Psoas muscle (tissue), 8 donors: ENCODE measurements around the gene ICAM2. TPM values are rescaled to one million over a fixed set of nuclear protein-coding genes. Genes with fewer than 3 reads are reported as not detected.

Experiments
- ATAC-seq, 4 donors: fragments of 200-7000 bp; cut with Tn5 transposase; one replicate each; pipeline ENCODE4 v1.9.1; 2020; ENCODE audit warnings: moderate library complexity in 3 of 4, mild to moderate bottlenecking in 2 of 4
- DNase-seq, 2 donors: peaks; one replicate each; pipeline ENCODE4 v3.0.0-alpha.2; 2020
- H3K27ac ChIP-seq: fragments of 200-600 bp; one replicate; pipeline ENCODE4 v1.8.0; 2022
- H3K27me3 ChIP-seq, 3 donors: fragments of 200-600 bp in 1 of 3; one replicate each; pipeline versions ENCODE4 v1.6.1 to v1.8.0; 2013 to 2022; ENCODE audit warnings: low read length in 2 of 3, mild to moderate bottlenecking in 2 of 3, moderate library complexity in 1 of 3; ENCODE audit not compliant: insufficient read depth in 3 of 3
- H3K36me3 ChIP-seq, 2 donors: fragments of 200-600 bp in 1 of 2; one replicate each; pipeline versions ENCODE4 v1.6.1 to v1.8.0; 2013 to 2022; ENCODE audit warnings: low read depth in 1 of 2, mild to moderate bottlenecking in 1 of 2, moderate library complexity in 1 of 2; ENCODE audit not compliant: insufficient read depth in 1 of 2
- H3K4me1 ChIP-seq: fragments of 200-600 bp; one replicate; pipeline ENCODE4 v1.8.0; 2022
- H3K4me3 ChIP-seq: fragments of 200-600 bp; one replicate; pipeline ENCODE4 v1.8.0; 2022; ENCODE audit warnings: mild to moderate bottlenecking
- H3K9me3 ChIP-seq: fragments of 200-600 bp; one replicate; pipeline ENCODE4 v1.8.0; 2022
- whole genome bisulfite sequencing, 3 donors: extraction: QIAGEN DNeasy Blood & Tissue Kit; methylation state at CpG; one replicate each; pipeline versions ENCODE4 v1.1.6 to v1.1.7; 2013; 5-methylcytosine and 5-hydroxymethylcytosine counted together
- intact Hi-C, 2 donors: fragments of 100-400 bp; cut with DNase I; formaldehyde crosslinking; loops; one replicate each; pipeline versions ENCODE4 v1.11.0 to v1.14.2; 2022
- polyA plus RNA-seq, 3 donors: library from polyadenylated mRNA; stranded (reverse); fragments of 200-250 nt; gene quantifications; one replicate each; pipeline ENCODE4 v1.2.3, GENCODE V29; 2013
- total RNA-seq, 4 donors: library from RNA; stranded (reverse); fragmentation: NEBNext Ultra II Directional in 2 of 4; extraction: Animal tissue kit (Norgen Biotek cat#: 25700) in 2 of 4; gene quantifications; one replicate each; pipeline versions ENCODE4 v1.2.1 to v1.2.4, GENCODE V29; 2021 to 2023
- TF ChIP-seq, protein P1 (sequence below): fragments of 200-600 bp; IDR thresholded peaks from one replicate; pipeline ENCODE4 v1.8.0; 2022; ENCODE audit warnings: antibody characterized with exemption
- donor health status: healthy with polysubstance abuse.
- donor health status: DM: no; HTN: no; CAD: no; lungs with moderate emphysema.
- donor health status: Bipolar disorder and iron deficiency.
- donor health status: healthy.
- donor health status: DM: yes; HTN: yes; CAD: no.
- donor health status: DM: no; HTN: no; CAD: no.
- donor health status: DM: no; HTN: no; CAD: no.
- donor health status: DM: yes; HTN: yes; CAD: no.

Gene ICAM2
- total and polyA plus RNA-seq, 7 donors: 20.4 to 50.0 (median 27.0) TPM

DNA sequence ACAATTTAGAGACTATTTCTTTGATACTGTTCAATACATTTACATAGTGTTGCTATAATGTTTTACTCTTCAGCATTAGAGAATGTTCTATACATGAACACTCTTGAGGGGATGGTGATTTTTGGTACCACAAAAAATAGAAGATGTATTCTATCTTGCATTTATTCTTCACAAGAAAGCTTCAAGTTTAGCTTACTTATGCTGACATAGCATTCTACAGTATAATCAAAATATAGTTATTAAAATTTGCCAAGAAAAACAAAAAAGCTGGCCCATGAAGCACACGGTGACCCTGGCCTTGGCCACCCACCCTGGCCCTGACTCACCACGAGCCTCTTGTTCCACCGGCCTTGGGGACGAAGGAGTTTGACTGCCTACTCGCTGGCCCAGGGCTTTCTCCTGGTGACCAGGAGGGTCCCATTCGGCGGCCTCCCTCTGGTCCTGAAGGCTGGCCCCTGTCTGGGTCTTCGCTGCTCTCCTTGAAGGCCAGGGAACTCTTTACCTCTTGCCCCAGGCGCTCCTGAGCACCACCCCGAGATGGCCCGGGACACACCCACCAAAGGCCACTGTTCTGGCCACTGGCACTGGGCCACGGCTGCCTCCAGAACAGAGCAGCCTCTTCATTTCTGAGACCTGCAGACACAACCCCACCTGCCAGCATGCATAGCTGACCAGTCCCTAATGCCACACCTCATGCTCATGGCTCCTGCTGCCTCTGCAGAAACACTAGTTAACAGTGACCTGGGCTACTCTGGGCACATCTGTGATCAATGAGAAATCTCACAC lies 22.5 kb upstream of the ICAM2 start:
- 85 to 87% (median 85%) methylated on average over 12 of the region's 12 CpGs for WGBS, 3 donors
- no peak overlapping the region for H3K4me3 ChIP-seq
- H3K27me3 ChIP-seq: no peaks in the 10 kb centered on the region
- no peak for ATAC-seq
- TF ChIP-seq, protein P1, sequence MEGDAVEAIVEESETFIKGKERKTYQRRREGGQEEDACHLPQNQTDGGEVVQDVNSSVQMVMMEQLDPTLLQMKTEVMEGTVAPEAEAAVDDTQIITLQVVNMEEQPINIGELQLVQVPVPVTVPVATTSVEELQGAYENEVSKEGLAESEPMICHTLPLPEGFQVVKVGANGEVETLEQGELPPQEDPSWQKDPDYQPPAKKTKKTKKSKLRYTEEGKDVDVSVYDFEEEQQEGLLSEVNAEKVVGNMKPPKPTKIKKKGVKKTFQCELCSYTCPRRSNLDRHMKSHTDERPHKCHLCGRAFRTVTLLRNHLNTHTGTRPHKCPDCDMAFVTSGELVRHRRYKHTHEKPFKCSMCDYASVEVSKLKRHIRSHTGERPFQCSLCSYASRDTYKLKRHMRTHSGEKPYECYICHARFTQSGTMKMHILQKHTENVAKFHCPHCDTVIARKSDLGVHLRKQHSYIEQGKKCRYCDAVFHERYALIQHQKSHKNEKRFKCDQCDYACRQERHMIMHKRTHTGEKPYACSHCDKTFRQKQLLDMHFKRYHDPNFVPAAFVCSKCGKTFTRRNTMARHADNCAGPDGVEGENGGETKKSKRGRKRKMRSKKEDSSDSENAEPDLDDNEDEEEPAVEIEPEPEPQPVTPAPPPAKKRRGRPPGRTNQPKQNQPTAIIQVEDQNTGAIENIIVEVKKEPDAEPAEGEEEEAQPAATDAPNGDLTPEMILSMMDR: no peak
- no peaks in the 10 kb centered on the region for H3K4me1 ChIP-seq
- intact Hi-C loops: loop anchor here in 1 of 2 donors (5.0 kb wide), 1 partner anchor 84 kb away; no protein-coding TSS in a partner anchor
- H3K36me3 ChIP-seq: peaks cover 0 to 63% of the 10 kb centered on the region in 2 donors
- no peak overlapping the region for H3K27ac ChIP-seq
- H3K9me3 ChIP-seq: no peaks in the 10 kb centered on the region
- no peak for DNase-seq

DNA sequence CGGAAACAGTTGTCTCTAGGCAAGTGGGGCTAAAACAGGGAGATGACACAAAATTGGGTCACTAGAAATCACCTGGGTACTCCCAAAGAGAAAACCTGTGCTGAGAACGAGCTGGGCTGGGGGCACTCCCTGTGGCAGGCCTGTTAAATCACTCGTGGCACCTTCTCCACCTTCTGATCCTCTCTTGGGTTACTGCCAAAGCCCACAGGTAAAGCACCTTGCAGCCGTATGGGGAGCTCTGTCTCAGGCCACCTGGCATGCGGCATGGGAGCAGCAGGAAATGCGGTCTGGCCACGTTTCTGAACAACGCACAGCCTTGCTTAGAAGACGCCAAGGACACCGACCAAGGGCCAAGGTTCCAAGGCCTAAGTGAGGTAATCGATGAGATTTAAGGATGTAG lies 21.5 kb upstream of the ICAM2 start:
- TF ChIP-seq, protein P1: no peak
- whole genome bisulfite sequencing, 3 donors: 69 to 74% (median 71%) methylated on average over 11 of the region's 11 CpGs

DNA sequence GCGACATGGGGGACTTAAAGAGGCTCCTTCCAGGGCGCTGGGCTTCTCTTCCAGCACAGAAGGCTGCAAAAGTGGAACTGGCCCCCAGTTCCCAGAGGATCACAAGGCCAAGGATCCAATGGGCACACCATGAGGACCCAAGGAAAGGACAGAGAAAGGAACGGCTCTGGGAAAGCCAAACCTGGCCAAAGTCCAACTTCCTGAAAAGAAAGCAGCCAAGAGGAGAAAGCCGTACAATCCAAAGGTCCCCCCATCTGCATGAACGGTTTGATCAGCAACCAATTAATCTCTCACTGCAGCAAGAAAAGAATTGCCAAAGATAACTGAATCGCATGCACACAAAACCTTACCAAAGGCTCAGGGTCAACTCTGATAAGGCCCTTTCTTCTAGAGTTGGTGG lies 19.8 kb upstream of the ICAM2 start:
- no peak for DNase-seq
- TF ChIP-seq, protein P1: no peak

More for the DNA sequence above, 21.5 kb upstream of the ICAM2 start:
- Histone ChIP-seq H3K4me3 (no peak overlapping the region), H3K27me3 (no peaks in the 10 kb centered on the region), H3K36me3 (peaks cover 0 to 53% of the 10 kb centered on the region in 2 donors), H3K9me3 (no peaks in the 10 kb centered on the region), H3K27ac (no peak overlapping the region), H3K4me1 (no peaks in the 10 kb centered on the region)
- no peak for DNase-seq
- intact Hi-C loops: loop anchor here in 1 of 2 donors (5.0 kb wide), 1 partner anchor 85 kb away; no protein-coding TSS in a partner anchor
- ATAC-seq: no peak

DNA sequence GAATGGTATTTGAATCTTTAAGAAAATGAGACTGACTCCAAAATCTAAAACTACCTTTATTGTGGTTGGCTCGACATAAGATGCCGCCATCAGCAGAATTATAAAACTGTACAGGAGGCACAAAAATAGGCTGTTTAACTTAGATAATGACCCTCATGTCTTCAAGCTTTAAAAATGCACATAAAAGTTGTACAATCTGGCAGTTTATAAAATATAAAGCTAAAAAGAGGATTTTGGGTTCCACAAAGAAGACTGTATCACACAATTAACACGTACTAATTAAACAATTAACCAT lies 18.6 kb upstream of the ICAM2 start:
- no peak for DNase-seq
- ATAC-seq: no peak
- Histone ChIP-seq H3K27me3 (no peaks in the 10 kb centered on the region), H3K9me3 (no peaks in the 10 kb centered on the region), H3K4me3 (no peak overlapping the region), H3K36me3 (peaks cover 0 to 24% of the 10 kb centered on the region in 2 donors), H3K27ac (no peak overlapping the region), H3K4me1 (no peaks in the 10 kb centered on the region)
- TF ChIP-seq, protein P1: no peak
- 91 to 95% (median 93%) methylated on average over 3 of the region's 3 CpGs for WGBS, 3 donors
- intact Hi-C loops: no loop called here

More for the DNA sequence above, 19.8 kb upstream of the ICAM2 start:
- Histone ChIP-seq H3K4me3 (no peak overlapping the region), H3K27me3 (no peaks in the 10 kb centered on the region), H3K36me3 (peaks cover 0 to 36% of the 10 kb centered on the region in 2 donors), H3K27ac (no peak overlapping the region), H3K9me3 (no peaks in the 10 kb centered on the region), H3K4me1 (no peaks in the 10 kb centered on the region)
- no peak for ATAC-seq
- WGBS, 3 donors: 68 to 70% (median 70%) methylated on average over 6 of the region's 6 CpGs
- intact Hi-C loops: loop anchor here in 1 of 2 donors (5.0 kb wide), 1 partner anchor 87 kb away; no protein-coding TSS in a partner anchor
